ENCODE results near the gene UGT3A2. TPM values are rescaled to one million over a fixed set of nuclear protein-coding genes. Genes with fewer than 3 reads are reported as not detected.

The UGT3A2 gene
- total RNA-seq, 1 donor from 2014 or later, result 7.2 TPM

GRCh38 chr5:36060420-36060887, 6.2 kb downstream of the UGT3A2 start:
- Mint-ChIP-seq H3K9me3 (ENCODE audit: unreplicated experiment) (no peaks in the 10 kb centered on the region), H3K36me3 (ENCODE audit: low read depth, unreplicated experiment) (peaks cover 5% of the 10 kb centered on the region), H3K4me1 (ENCODE audit: unreplicated experiment) (peaks cover 15% of the 10 kb centered on the region), H3K27ac (ENCODE audit: unreplicated experiment) (no peak overlapping the region), H3K4me3 (ENCODE audit: unreplicated experiment) (no peak overlapping the region), H3K27me3 (ENCODE audit: unreplicated experiment) (peaks cover 2% of the 10 kb centered on the region)
- no peak for TF ChIP-seq CTCF (IDR thresholded peaks at IDR 0.05; ENCODE audit: unreplicated experiment)
- no peak for DNase-seq (ENCODE audit: low spot score)

- Mint-ChIP-seq H3K36me3 (ENCODE audit: low read depth, unreplicated experiment) (peaks cover 5% of the 10 kb centered on the region), H3K27ac (ENCODE audit: unreplicated experiment) (no peak overlapping the region), H3K27me3 (ENCODE audit: unreplicated experiment) (peaks cover under 1% of the 10 kb centered on the region), H3K4me3 (ENCODE audit: unreplicated experiment) (no peak overlapping the region), H3K4me1 (ENCODE audit: unreplicated experiment) (peaks cover 16% of the 10 kb centered on the region), H3K9me3 (ENCODE audit: unreplicated experiment) (no peaks in the 10 kb centered on the region)
- TF ChIP-seq CTCF (IDR thresholded peaks at IDR 0.05; ENCODE audit: unreplicated experiment), result no peak
- DNase-seq (ENCODE audit: low spot score), result no peak
Measured at GRCh38 chr5:36059571-36060419, 6.9 kb downstream of the UGT3A2 start.

DNA sequence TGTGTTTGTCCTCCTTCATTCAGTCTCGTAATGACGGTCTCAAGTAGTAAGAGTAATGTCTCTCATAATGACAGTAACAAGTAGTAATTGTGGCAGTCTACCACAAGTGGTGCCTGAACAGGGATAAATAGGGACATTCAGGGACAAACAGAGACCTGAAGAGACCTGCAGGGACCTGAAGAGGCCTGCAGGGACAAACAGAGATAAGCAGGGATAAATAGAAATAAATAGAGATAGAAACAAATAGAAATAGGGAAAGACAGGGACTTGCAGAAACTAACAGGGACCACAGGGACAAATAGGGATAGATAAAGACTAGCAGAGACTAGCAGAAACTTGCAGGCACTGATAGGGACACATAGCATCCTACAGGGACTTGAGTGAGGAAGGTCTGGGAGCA, 7.9 kb downstream of the UGT3A2 start:
- no peaks in the 10 kb centered on the region for H3K9me3 Mint-ChIP-seq (ENCODE audit: unreplicated experiment)
- DNase-seq (ENCODE audit: low spot score), result no peak
- H3K36me3 Mint-ChIP-seq (ENCODE audit: low read depth, unreplicated experiment), result peaks cover under 1% of the 10 kb centered on the region
- no peak overlapping the region for H3K27ac Mint-ChIP-seq (ENCODE audit: unreplicated experiment)
- H3K4me1 Mint-ChIP-seq (ENCODE audit: unreplicated experiment), result peaks cover 16% of the 10 kb centered on the region
- H3K4me3 Mint-ChIP-seq (ENCODE audit: unreplicated experiment), result no peak overlapping the region
- no peaks in the 10 kb centered on the region for H3K27me3 Mint-ChIP-seq (ENCODE audit: unreplicated experiment)
- TF ChIP-seq CTCF (IDR thresholded peaks at IDR 0.05; ENCODE audit: unreplicated experiment), result no peak

GRCh38 chr5:36057386-36057785, 9.3 kb downstream of the UGT3A2 start:
- H3K4me1 Mint-ChIP-seq (ENCODE audit: unreplicated experiment), result peaks cover 23% of the 10 kb centered on the region
- H3K27me3 Mint-ChIP-seq (ENCODE audit: unreplicated experiment), result no peaks in the 10 kb centered on the region
- no peaks in the 10 kb centered on the region for H3K36me3 Mint-ChIP-seq (ENCODE audit: low read depth, unreplicated experiment)
- no peak for TF ChIP-seq CTCF (IDR thresholded peaks at IDR 0.05; ENCODE audit: unreplicated experiment)
- no peak for DNase-seq (ENCODE audit: low spot score)
- H3K9me3 Mint-ChIP-seq (ENCODE audit: unreplicated experiment), result no peaks in the 10 kb centered on the region
- no peak overlapping the region for H3K27ac Mint-ChIP-seq (ENCODE audit: unreplicated experiment)
- no peak overlapping the region for H3K4me3 Mint-ChIP-seq (ENCODE audit: unreplicated experiment)

- Mint-ChIP-seq H3K4me3 (ENCODE audit: unreplicated experiment) (no peak overlapping the region), H3K36me3 (ENCODE audit: low read depth, unreplicated experiment) (no peaks in the 10 kb centered on the region), H3K4me1 (ENCODE audit: unreplicated experiment) (peaks cover 28% of the 10 kb centered on the region), H3K27ac (ENCODE audit: unreplicated experiment) (no peak overlapping the region), H3K27me3 (ENCODE audit: unreplicated experiment) (no peaks in the 10 kb centered on the region), H3K9me3 (ENCODE audit: unreplicated experiment) (no peaks in the 10 kb centered on the region)
- TF ChIP-seq CTCF (IDR thresholded peaks at IDR 0.05; ENCODE audit: unreplicated experiment), result no peak
- no peak for DNase-seq (ENCODE audit: low spot score)
Measured at GRCh38 chr5:36056422-36056821, 10.3 kb downstream of the UGT3A2 start.

Data from endothelial cell (in vitro differentiated cells).